ENCODE results near the gene PGF.

PGF gene

GRCh38 chr14:74946659-74947281 is 8.6 kb downstream of the PGF start:
- Histone ChIP-seq H3K9me3 (ENCODE audit: control insufficient read depth in 1 of 2, low read length in 2 of 2) (no peaks in the 10 kb centered on the region), H3K4me3 (ENCODE audit: low read depth in 1 of 2, low read length in 2 of 2) (peak overlapping the region; percentile 0 to 21), H3K4me1 (ENCODE audit: control insufficient read depth in 1 of 2, insufficient read depth in 2 of 2, low read length in 2 of 2) (peaks cover 0 to 22% of the 10 kb centered on the region in 2 donors), H3K27ac (ENCODE audit: low read length) (no peak overlapping the region), H3K36me3 (ENCODE audit: control insufficient read depth in 1 of 2, insufficient read depth in 2 of 2, low read length in 2 of 2) (no peaks in the 10 kb centered on the region), H3K27me3 (ENCODE audit: low read depth, low read length) (peaks cover 4% of the 10 kb centered on the region)

DNA sequence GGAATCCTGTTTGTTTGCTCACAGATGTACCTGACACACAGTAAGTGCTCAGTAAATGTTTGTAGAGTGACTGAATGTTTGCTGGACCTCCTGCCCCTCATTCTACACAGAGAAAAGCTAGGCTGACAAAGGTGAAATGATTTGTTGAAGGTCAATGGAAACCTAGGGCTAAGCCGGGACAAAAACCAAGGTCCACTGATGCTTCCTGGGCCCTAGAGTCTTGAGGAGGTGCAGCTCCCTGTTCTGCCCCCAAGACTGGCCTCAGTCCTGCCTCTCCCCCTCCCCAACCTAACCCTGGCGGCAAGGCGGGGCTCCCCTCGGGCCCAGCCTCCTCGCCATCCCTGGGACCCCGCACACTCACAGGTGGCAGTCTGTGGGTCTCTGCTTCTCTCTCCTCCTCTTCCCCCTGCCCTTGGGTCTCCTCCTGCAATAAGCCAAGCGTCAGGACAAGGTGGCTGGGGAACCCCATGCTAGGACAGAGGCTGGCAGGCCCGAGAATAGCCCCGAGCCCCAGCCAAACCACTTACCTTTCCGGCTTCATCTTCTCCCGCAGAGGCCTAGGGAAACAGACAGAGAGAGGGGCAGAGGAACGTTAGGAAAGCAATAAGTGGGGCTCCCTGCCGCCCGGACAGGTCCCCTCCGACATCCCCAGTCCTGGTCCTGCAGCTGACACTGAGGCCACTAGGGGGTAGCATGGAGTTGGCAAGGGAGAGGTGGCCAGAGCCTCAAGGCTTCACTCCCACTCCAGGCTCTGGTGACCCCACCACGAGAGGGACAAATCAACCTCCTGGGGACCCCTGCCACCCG is 9.3 kb downstream of the PGF start:
- Histone ChIP-seq H3K27me3 (ENCODE audit: low read depth, low read length) (peaks cover 4% of the 10 kb centered on the region), H3K4me3 (ENCODE audit: low read depth in 1 of 2, low read length in 2 of 2) (peak overlapping the region; percentile 0 to 21), H3K9me3 (ENCODE audit: control insufficient read depth in 1 of 2, low read length in 2 of 2) (no peaks in the 10 kb centered on the region), H3K4me1 (ENCODE audit: control insufficient read depth in 1 of 2, insufficient read depth in 2 of 2, low read length in 2 of 2) (peaks cover 0 to 29% of the 10 kb centered on the region in 2 donors), H3K27ac (ENCODE audit: low read length) (no peak overlapping the region), H3K36me3 (ENCODE audit: control insufficient read depth in 1 of 2, insufficient read depth in 2 of 2, low read length in 2 of 2) (no peaks in the 10 kb centered on the region)

DNA sequence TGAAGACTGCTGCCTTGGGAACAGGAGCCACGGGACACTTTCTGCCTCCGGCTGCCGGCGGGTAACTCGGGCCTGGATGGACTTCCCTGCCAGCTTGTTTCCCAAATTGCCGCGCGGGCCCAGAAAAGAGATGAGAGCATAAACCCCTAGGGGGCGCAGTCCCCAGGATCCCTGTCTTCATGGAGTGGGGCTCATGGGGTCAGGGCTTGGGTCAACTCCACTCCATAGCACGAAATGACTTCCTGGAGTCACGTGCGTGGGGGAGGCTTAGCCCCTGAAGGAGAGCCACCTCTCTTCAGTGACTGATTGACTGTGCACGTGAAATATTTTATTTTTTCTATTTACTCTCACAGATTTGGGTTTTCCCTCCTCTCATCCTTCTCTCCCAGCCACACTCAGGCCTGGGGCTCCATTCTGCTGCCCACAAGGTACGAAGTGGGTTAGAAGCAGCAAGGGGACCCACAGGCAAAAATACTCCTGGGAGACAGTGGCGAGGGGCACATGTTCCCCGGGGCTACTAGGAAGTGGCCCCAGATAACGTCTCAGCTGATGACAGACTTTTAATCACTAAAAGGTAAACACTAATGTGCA is 10.0 kb downstream of the PGF start:
- H3K9me3 ChIP-seq (ENCODE audit: control insufficient read depth in 1 of 2, low read length in 2 of 2): no peaks in the 10 kb centered on the region
- H3K27ac ChIP-seq (ENCODE audit: low read length): no peak overlapping the region
- H3K4me3 ChIP-seq (ENCODE audit: low read depth in 1 of 2, low read length in 2 of 2): no peak overlapping the region
- H3K4me1 ChIP-seq (ENCODE audit: control insufficient read depth in 1 of 2, insufficient read depth in 2 of 2, low read length in 2 of 2): peaks cover 0 to 31% of the 10 kb centered on the region in 2 donors
- no peaks in the 10 kb centered on the region for H3K36me3 ChIP-seq (ENCODE audit: control insufficient read depth in 1 of 2, insufficient read depth in 2 of 2, low read length in 2 of 2)
- peaks cover 4% of the 10 kb centered on the region for H3K27me3 ChIP-seq (ENCODE audit: low read depth, low read length)

- H3K4me1 ChIP-seq (ENCODE audit: control insufficient read depth in 1 of 2, insufficient read depth in 2 of 2, low read length in 2 of 2): peaks cover 6 to 46% of the 10 kb centered on the region in 2 donors
- H3K36me3 ChIP-seq (ENCODE audit: control insufficient read depth in 1 of 2, insufficient read depth in 2 of 2, low read length in 2 of 2): no peaks in the 10 kb centered on the region
- H3K9me3 ChIP-seq (ENCODE audit: control insufficient read depth in 1 of 2, low read length in 2 of 2): no peaks in the 10 kb centered on the region
- H3K4me3 ChIP-seq (ENCODE audit: low read depth in 1 of 2, low read length in 2 of 2): no peak overlapping the region
- peak overlapping the region; percentile 18 for H3K27ac ChIP-seq (ENCODE audit: low read length)
- H3K27me3 ChIP-seq (ENCODE audit: low read depth, low read length): no peaks in the 10 kb centered on the region
These were observed 12.8 kb downstream of the PGF start for GRCh38 chr14:74942608-74943007.

DNA sequence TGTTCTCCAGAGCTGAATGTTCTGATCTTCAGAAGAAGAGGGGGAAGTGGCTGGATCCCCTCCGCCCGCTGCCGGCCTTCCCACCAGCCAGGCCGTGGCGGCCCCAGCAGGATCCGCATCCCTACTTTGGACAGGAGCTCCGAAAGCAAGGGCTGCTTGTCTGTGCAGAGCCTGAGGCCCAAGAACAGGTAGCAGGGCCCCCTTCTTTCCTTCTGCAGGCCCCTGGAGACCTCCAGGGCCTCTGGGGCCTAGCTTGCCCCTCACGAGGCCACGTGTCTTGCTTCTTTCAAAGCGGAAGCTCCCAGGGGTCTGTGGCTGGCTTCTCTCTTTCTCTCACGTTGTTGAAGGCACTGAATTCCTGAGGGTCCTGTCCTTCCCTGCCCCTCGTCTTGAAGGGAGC is 13.2 kb downstream of the PGF start:
- H3K27ac ChIP-seq (ENCODE audit: low read length): peak overlapping the region; percentile 18
- H3K4me3 ChIP-seq (ENCODE audit: low read depth in 1 of 2, low read length in 2 of 2): peak overlapping the region in 1 of 2 donors; percentile 4

GRCh38 chr14:74941676-74942097 is 13.7 kb downstream of the PGF start:
- Histone ChIP-seq H3K27ac (ENCODE audit: low read length) (peak overlapping the region; percentile 18), H3K36me3 (ENCODE audit: control insufficient read depth in 1 of 2, insufficient read depth in 2 of 2, low read length in 2 of 2) (no peaks in the 10 kb centered on the region), H3K9me3 (ENCODE audit: control insufficient read depth in 1 of 2, low read length in 2 of 2) (no peaks in the 10 kb centered on the region), H3K4me1 (ENCODE audit: control insufficient read depth in 1 of 2, insufficient read depth in 2 of 2, low read length in 2 of 2) (peaks cover 6 to 43% of the 10 kb centered on the region in 2 donors), H3K4me3 (ENCODE audit: low read depth in 1 of 2, low read length in 2 of 2) (peak overlapping the region in 1 of 2 donors; percentile 4), H3K27me3 (ENCODE audit: low read depth, low read length) (no peaks in the 10 kb centered on the region)

More for the DNA sequence above, 13.2 kb downstream of the PGF start:
- no peaks in the 10 kb centered on the region for H3K9me3 ChIP-seq (ENCODE audit: control insufficient read depth in 1 of 2, low read length in 2 of 2)
- no peaks in the 10 kb centered on the region for H3K27me3 ChIP-seq (ENCODE audit: low read depth, low read length)
- no peaks in the 10 kb centered on the region for H3K36me3 ChIP-seq (ENCODE audit: control insufficient read depth in 1 of 2, insufficient read depth in 2 of 2, low read length in 2 of 2)
- peaks cover 6 to 46% of the 10 kb centered on the region in 2 donors for H3K4me1 ChIP-seq (ENCODE audit: control insufficient read depth in 1 of 2, insufficient read depth in 2 of 2, low read length in 2 of 2)

DNA sequence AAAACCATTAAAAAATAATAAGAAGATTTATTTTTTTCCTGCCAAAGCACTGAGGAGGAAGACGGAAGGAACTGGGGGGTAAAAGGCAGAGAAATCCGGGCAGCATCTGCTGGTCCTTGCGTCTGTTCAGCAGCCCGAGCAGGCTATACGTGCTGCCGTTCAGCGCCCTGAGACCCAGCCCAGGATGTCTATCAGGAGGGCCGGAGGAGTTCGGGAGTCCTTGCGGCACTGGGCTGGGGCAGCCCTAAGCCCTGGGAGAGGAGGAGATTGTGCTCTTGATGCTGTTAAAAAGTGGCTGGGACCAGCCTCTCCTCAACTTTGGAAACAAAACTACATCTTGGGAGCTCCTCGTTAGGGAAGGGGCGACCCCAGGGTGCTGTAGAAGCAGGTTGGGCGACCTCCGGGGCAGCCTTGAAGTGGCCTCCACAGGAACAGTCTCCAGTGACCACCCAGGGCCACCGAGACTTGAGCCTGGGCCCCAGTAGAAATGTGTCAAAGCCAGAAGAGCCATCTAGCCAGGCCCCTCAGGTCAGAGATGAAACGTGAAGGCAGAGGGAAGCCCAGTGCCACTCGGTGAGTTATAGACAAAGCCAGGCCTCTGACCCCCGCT is 14.3 kb downstream of the PGF start:
- Histone ChIP-seq H3K36me3 (ENCODE audit: control insufficient read depth in 1 of 2, insufficient read depth in 2 of 2, low read length in 2 of 2) (no peaks in the 10 kb centered on the region), H3K27me3 (ENCODE audit: low read depth, low read length) (no peaks in the 10 kb centered on the region), H3K4me1 (ENCODE audit: control insufficient read depth in 1 of 2, insufficient read depth in 2 of 2, low read length in 2 of 2) (peaks cover 6 to 37% of the 10 kb centered on the region in 2 donors), H3K9me3 (ENCODE audit: control insufficient read depth in 1 of 2, low read length in 2 of 2) (no peaks in the 10 kb centered on the region), H3K27ac (ENCODE audit: low read length) (peak overlapping the region; percentile 18), H3K4me3 (ENCODE audit: low read depth in 1 of 2, low read length in 2 of 2) (no peak overlapping the region)

DNA sequence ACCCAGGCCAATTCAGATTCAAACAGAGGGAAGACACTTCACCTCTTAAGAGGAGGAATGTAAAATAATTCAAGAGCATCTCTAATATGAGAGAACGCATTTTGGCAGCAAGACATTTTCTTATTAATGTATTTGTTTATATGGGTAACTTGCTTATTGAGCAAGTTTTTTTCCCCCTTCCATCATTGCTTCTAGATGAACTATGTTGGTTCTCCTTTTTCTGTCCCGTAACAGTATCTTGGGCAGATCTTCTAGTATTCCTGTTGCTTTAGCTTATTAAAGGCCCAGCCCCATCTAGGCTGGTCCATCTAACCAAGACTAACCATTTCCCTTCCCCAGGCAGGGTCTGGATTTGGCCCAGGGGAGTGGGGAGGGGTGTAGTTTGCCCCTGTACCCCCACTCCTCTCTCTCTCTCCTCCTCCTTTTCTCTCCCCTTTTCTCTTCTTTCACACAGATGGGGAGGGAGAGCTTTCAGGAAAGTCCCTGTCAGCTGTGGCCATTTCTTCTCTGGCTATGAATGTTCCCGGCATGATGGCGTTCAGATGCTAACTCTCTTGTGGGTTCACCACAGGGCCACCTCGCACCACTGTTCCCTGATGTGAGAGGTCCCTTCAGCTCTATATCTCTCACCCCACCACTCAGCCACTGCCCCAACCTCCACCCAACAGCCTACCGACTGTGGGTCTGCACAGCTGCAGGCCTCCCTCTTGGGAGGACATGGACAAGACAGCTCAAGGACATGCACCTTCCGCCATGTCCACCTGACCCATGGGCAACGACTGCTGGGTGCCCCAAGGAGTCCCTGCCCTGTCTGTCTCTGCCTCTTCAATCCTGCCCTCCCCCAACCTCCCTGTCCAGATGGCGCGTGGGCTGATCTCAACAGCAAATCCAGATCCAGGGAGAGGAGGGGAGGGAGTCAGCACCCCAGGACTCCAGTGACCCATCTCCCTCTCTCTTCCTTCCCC is 16.6 kb downstream of the PGF start:
- Histone ChIP-seq H3K9me3 (ENCODE audit: control insufficient read depth in 1 of 2, low read length in 2 of 2) (no peaks in the 10 kb centered on the region), H3K27me3 (ENCODE audit: low read depth, low read length) (no peaks in the 10 kb centered on the region), H3K4me3 (ENCODE audit: low read depth in 1 of 2, low read length in 2 of 2) (no peak overlapping the region), H3K27ac (ENCODE audit: low read length) (peak overlapping the region; percentile 74), H3K36me3 (ENCODE audit: control insufficient read depth in 1 of 2, insufficient read depth in 2 of 2, low read length in 2 of 2) (no peaks in the 10 kb centered on the region), H3K4me1 (ENCODE audit: control insufficient read depth in 1 of 2, insufficient read depth in 2 of 2, low read length in 2 of 2) (peaks cover 6 to 45% of the 10 kb centered on the region in 2 donors)

GRCh38 chr14:74937171-74937570 is 18.2 kb downstream of the PGF start:
- Histone ChIP-seq H3K27ac (ENCODE audit: low read length) (no peak overlapping the region), H3K27me3 (ENCODE audit: low read depth, low read length) (no peaks in the 10 kb centered on the region), H3K36me3 (ENCODE audit: control insufficient read depth in 1 of 2, insufficient read depth in 2 of 2, low read length in 2 of 2) (no peaks in the 10 kb centered on the region), H3K4me1 (ENCODE audit: control insufficient read depth in 1 of 2, insufficient read depth in 2 of 2, low read length in 2 of 2) (peaks cover 6 to 39% of the 10 kb centered on the region in 2 donors), H3K4me3 (ENCODE audit: low read depth in 1 of 2, low read length in 2 of 2) (no peak overlapping the region), H3K9me3 (ENCODE audit: control insufficient read depth in 1 of 2, low read length in 2 of 2) (no peaks in the 10 kb centered on the region)

- Histone ChIP-seq H3K9me3 (ENCODE audit: control insufficient read depth in 1 of 2, low read length in 2 of 2) (no peaks in the 10 kb centered on the region), H3K27me3 (ENCODE audit: low read depth, low read length) (no peaks in the 10 kb centered on the region), H3K27ac (ENCODE audit: low read length) (no peak overlapping the region), H3K4me1 (ENCODE audit: control insufficient read depth in 1 of 2, insufficient read depth in 2 of 2, low read length in 2 of 2) (peaks cover 6 to 34% of the 10 kb centered on the region in 2 donors), H3K4me3 (ENCODE audit: low read depth in 1 of 2, low read length in 2 of 2) (no peak overlapping the region), H3K36me3 (ENCODE audit: control insufficient read depth in 1 of 2, insufficient read depth in 2 of 2, low read length in 2 of 2) (no peaks in the 10 kb centered on the region)
These were observed 18.7 kb downstream of the PGF start for GRCh38 chr14:74936731-74937130.
